CD4-positive, alpha-beta T cell (primary cell): Measurements from ENCODE around the gene FARS2. TPM values are rescaled to one million over a fixed set of nuclear protein-coding genes. Genes with fewer than 3 reads are reported as not detected.

Experiments
- ATAC-seq: fragments of 200-7000 bp; cut with Tn5 transposase; one replicate; pipeline ENCODE4 v1.10.0; 2022; ENCODE audit warnings: mild to moderate bottlenecking; ENCODE audit not compliant: poor library complexity
- CTCF ChIA-PET: fragments of 350-600 bp; sonication (Branson Sonifier 250); formaldehyde crosslinking; loops from one replicate; lab custom pipeline; 2021; ENCODE audit warnings: antibody characterized with exemption, inconsistent platforms; lab: Charles Lee
- POLR2A ChIA-PET: fragments of 350-600 bp; sonication (Branson Sonifier 250); formaldehyde crosslinking; loops from one replicate; lab custom pipeline; 2021; ENCODE audit warnings: antibody characterized with exemption, inconsistent platforms; lab: Charles Lee
- DNase-seq, 14 experiments: peaks; one replicate each; pipeline ENCODE4 v3.0.0-alpha.2; 2013 to 2020; ENCODE audit warnings: mixed read lengths in 2 of 14
- H3K27ac ChIP-seq, 2 donors: one replicate each; pipeline versions ENCODE4 v1.5.1 to v1.7.0; 2013; ENCODE audit warnings: low read length in 2 of 2, low read depth in 1 of 2, mild to moderate bottlenecking in 1 of 2
- H3K27me3 ChIP-seq, 2 experiments: 1 replicate in 1 of 2; 2 replicates in 1 of 2; pipeline versions ENCODE4 v1.6.1 to v1.7.0; 2013; ENCODE audit warnings: low read length in 2 of 2, control low read depth in 1 of 2, mild to moderate bottlenecking in 1 of 2, moderate library complexity in 1 of 2; ENCODE audit not compliant: insufficient read depth in 2 of 2, control insufficient read depth in 1 of 2
- H3K36me3 ChIP-seq: one replicate; pipeline ENCODE4 v1.6.1; 2013; ENCODE audit warnings: low read length, control low read depth; ENCODE audit not compliant: insufficient read depth
- H3K4me1 ChIP-seq: one replicate; pipeline ENCODE4 v1.6.1; 2013; ENCODE audit warnings: low read length, control low read depth; ENCODE audit not compliant: insufficient read depth
- H3K4me3 ChIP-seq: one replicate; pipeline ENCODE4 v1.5.1; 2013; ENCODE audit warnings: mild to moderate bottlenecking, low read length, moderate library complexity
- H3K9me3 ChIP-seq, 2 experiments: 1 replicate in 1 of 2; 2 replicates in 1 of 2; pipeline versions ENCODE4 v1.6.1 to v1.7.0; 2013; ENCODE audit warnings: low read length in 2 of 2, mild to moderate bottlenecking in 2 of 2, control low read depth in 1 of 2, moderate library complexity in 1 of 2; ENCODE audit not compliant: control insufficient read depth in 1 of 2, insufficient read depth in 1 of 2
- H3K27ac Mint-ChIP-seq: one replicate; pipeline ENCODE4 v1.8.0; 2020; ENCODE audit warnings: mixed read lengths
- H3K27me3 Mint-ChIP-seq: one replicate; pipeline ENCODE4 v1.8.0; 2021; ENCODE audit warnings: mixed read lengths
- H3K36me3 Mint-ChIP-seq: one replicate; pipeline ENCODE4 v1.8.0; 2021; ENCODE audit warnings: low read depth, mixed read lengths
- H3K4me1 Mint-ChIP-seq: one replicate; pipeline ENCODE4 v1.8.0; 2021; ENCODE audit warnings: low read depth, mixed read lengths
- H3K4me3 Mint-ChIP-seq: one replicate; pipeline ENCODE4 v1.8.0; 2020; ENCODE audit warnings: mild to moderate bottlenecking, mixed read lengths
- H3K9me3 Mint-ChIP-seq: one replicate; pipeline ENCODE4 v1.8.0; 2020; ENCODE audit warnings: mixed read lengths
- CTCF ChIP-seq: fragments of 200-600 bp; IDR thresholded peaks from one replicate; pipeline ENCODE4 v1.8.0; 2022; ENCODE audit warnings: antibody characterized with exemption, mild to moderate bottlenecking
- intact Hi-C, 2 experiments: fragments of 100-400 bp; cut with DNase I in 1 of 2; cut with micrococcal nuclease in 1 of 2; formaldehyde crosslinking; loops; one replicate each; pipeline versions ENCODE4 v1.15.1 to v1.9.0; 2023 to 2025; cut with DNase I, micrococcal nuclease
- total RNA-seq, 174 experiments: library from RNA in 2 of 174; stranded (reverse) in 2 of 174; gene quantifications; one replicate each; pipeline ENCODE4 v1.2.3 and lab custom pipeline; 2021 to 2026

FARS2 gene
- total RNA-seq, 2 experiments from 2014 or later = 12.6 to 12.8 TPM

GRCh38 chr6:5484692-5485091, 223.4 kb downstream of the FARS2 start:
- Mint-ChIP-seq H3K27ac (no peak overlapping the region), H3K27me3 (no peaks in the 10 kb centered on the region), H3K9me3 (no peaks in the 10 kb centered on the region), H3K4me3 (no peak overlapping the region), H3K36me3 (peaks cover 13% of the 10 kb centered on the region), H3K4me1 (peaks cover 7% of the 10 kb centered on the region)
- no peak overlapping the region for H3K27ac ChIP-seq
- DNase-seq (no peak), ATAC-seq (no peak)
- no peak overlapping the region for H3K4me3 ChIP-seq
- ChIA-PET POLR2A (no interaction called here), CTCF (interaction anchor here (0.6 to 1.2 kb wide), 2 partner anchors 13 to 1433 kb away, joined by 3 to 4 read pairs; no protein-coding TSS in a partner anchor)
- H3K36me3 ChIP-seq = no peaks in the 10 kb centered on the region
- intact Hi-C loops = no loop called here
- no peaks in the 10 kb centered on the region for H3K9me3 ChIP-seq
- no peak for TF ChIP-seq CTCF
- no peaks in the 10 kb centered on the region for H3K4me1 ChIP-seq
- no peaks in the 10 kb centered on the region for H3K27me3 ChIP-seq

GRCh38 chr6:5486214-5486613, 224.9 kb downstream of the FARS2 start:
- no peaks in the 10 kb centered on the region for H3K36me3 ChIP-seq
- H3K27ac Mint-ChIP-seq = no peak overlapping the region
- no peaks in the 10 kb centered on the region for H3K9me3 ChIP-seq
- peaks cover 4% of the 10 kb centered on the region for H3K4me1 Mint-ChIP-seq
- no peak overlapping the region for H3K27ac ChIP-seq
- TF ChIP-seq CTCF = no peak
- H3K27me3 Mint-ChIP-seq = no peaks in the 10 kb centered on the region
- H3K36me3 Mint-ChIP-seq = peaks cover 13% of the 10 kb centered on the region
- no peak overlapping the region for H3K4me3 ChIP-seq
- no peaks in the 10 kb centered on the region for H3K9me3 Mint-ChIP-seq
- H3K27me3 ChIP-seq = no peaks in the 10 kb centered on the region
- DNase-seq (no peak), ATAC-seq (no peak)
- no peaks in the 10 kb centered on the region for H3K4me1 ChIP-seq
- H3K4me3 Mint-ChIP-seq = no peak overlapping the region
- CTCF ChIA-PET = interaction anchor here (1.2 to 1.3 kb wide), 2 partner anchors 12 to 15 kb away, joined by 4 to 6 read pairs; no protein-coding TSS in a partner anchor
- intact Hi-C loops = no loop called here
- POLR2A ChIA-PET = no interaction called here

- CTCF ChIA-PET = no interaction called here
- Mint-ChIP-seq H3K27me3 (no peaks in the 10 kb centered on the region), H3K27ac (no peak overlapping the region)
Observed at GRCh38 chr6:5490501-5491069, 229.3 kb downstream of the FARS2 start.

More at GRCh38 chr6:5490501-5491069, 229.3 kb downstream of the FARS2 start:
- Histone ChIP-seq H3K27ac (no peak overlapping the region), H3K27me3 (no peaks in the 10 kb centered on the region), H3K4me1 (no peaks in the 10 kb centered on the region), H3K36me3 (no peaks in the 10 kb centered on the region), H3K9me3 (no peaks in the 10 kb centered on the region), H3K4me3 (no peak overlapping the region)
- Mint-ChIP-seq H3K9me3 (no peaks in the 10 kb centered on the region), H3K4me1 (peaks cover 4% of the 10 kb centered on the region), H3K4me3 (no peak overlapping the region), H3K36me3 (peaks cover 13% of the 10 kb centered on the region)
- ATAC-seq (no peak), DNase-seq (no peak)
- POLR2A ChIA-PET = no interaction called here
- TF ChIP-seq CTCF = no peak
- intact Hi-C loops = no loop called here
